Calu3 (cell line): ENCODE measurements around the gene LONP1. TPM values are rescaled to one million over a fixed set of nuclear protein-coding genes. Genes with fewer than 3 reads are reported as not detected.

Experiments used
- BruUV-seq: library from RNA; stranded (reverse); fragments of 400-500 nt; replicated peaks from 2 replicates; lab custom pipeline; 2021; lab: Mats Ljungman, UMichigan
- CTCF ChIA-PET: fragments of 300-600 bp; sonication (Branson Sonifier 250); formaldehyde crosslinking; loops from one replicate; lab custom pipeline; 2022; ENCODE audit warnings: antibody characterized with exemption; lab: Charles Lee
- DNase-seq: peaks from one replicate; pipeline ENCODE4 v3.0.0; 2022
- H3K27ac Mint-ChIP-seq: one replicate; pipeline ENCODE4 v1.8.0; 2022; ENCODE audit warnings: mixed read lengths; ENCODE audit not compliant: unreplicated experiment
- H3K27me3 Mint-ChIP-seq: one replicate; pipeline ENCODE4 v1.8.0; 2022; ENCODE audit warnings: mixed read lengths; ENCODE audit not compliant: unreplicated experiment
- H3K36me3 Mint-ChIP-seq: one replicate; pipeline ENCODE4 v1.8.0; 2022; ENCODE audit warnings: mild to moderate bottlenecking, moderate library complexity, mixed read lengths; ENCODE audit not compliant: insufficient read depth, unreplicated experiment
- H3K4me1 Mint-ChIP-seq: one replicate; pipeline ENCODE4 v1.8.0; 2022; ENCODE audit warnings: mild to moderate bottlenecking, low read depth, mixed read lengths; ENCODE audit not compliant: unreplicated experiment
- H3K4me3 Mint-ChIP-seq: one replicate; pipeline ENCODE4 v1.8.0; 2022; ENCODE audit warnings: mild to moderate bottlenecking, low read depth, moderate library complexity, mixed read lengths; ENCODE audit not compliant: unreplicated experiment
- H3K9me3 Mint-ChIP-seq: one replicate; pipeline ENCODE4 v1.8.0; 2022; ENCODE audit warnings: low read depth, mixed read lengths; ENCODE audit not compliant: unreplicated experiment
- CTCF ChIP-seq: fragments of 200-600 bp; IDR thresholded peaks from one replicate; pipeline ENCODE4 v1.8.0; 2022; ENCODE audit warnings: antibody characterized with exemption; ENCODE audit not compliant: unreplicated experiment
- intact Hi-C: fragments of 100-400 bp; cut with micrococcal nuclease; formaldehyde crosslinking; loops from one replicate; pipeline ENCODE4 v1.10.0; 2022; ENCODE audit not compliant: unreplicated experiment
- total RNA-seq: library from RNA; stranded (reverse); gene quantifications from 2 replicates; pipeline ENCODE4 v1.2.3, GENCODE V29; 2022

The LONP1 gene
- total RNA-seq, 1 experiment from 2014 or later = 92.8 TPM

DNA sequence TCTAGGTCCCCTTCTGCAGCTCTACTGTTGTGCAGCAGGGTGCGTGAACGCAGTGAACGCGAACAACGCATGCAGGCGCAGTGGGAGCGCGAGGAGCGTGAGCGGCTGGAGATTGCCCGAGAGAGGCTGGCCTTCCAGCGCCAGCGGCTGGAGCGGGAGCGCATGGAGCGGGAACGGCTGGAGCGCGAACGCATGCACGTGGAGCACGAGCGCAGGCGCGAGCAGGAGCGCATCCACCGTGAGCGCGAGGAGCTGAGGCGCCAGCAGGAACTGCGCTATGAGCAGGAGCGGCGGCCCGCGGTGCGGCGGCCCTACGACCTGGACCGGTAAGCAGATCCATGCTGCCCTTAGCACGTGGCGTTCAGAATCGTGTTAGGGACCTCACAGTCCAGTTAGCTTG is 58.5 kb downstream of the LONP1 start:
- DNase-seq = no peak
- intact Hi-C loops = no loop called here
- Mint-ChIP-seq H3K4me1 (no peaks in the 10 kb centered on the region), H3K36me3 (peaks cover 47% of the 10 kb centered on the region), H3K4me3 (no peak overlapping the region), H3K27ac (no peak overlapping the region), H3K9me3 (no peaks in the 10 kb centered on the region), H3K27me3 (no peaks in the 10 kb centered on the region)
- no peak for TF ChIP-seq CTCF
- no TSS peak for BruUV-seq
- CTCF ChIA-PET = no interaction called here

- H3K4me3 Mint-ChIP-seq = no peak overlapping the region
- H3K9me3 Mint-ChIP-seq = no peaks in the 10 kb centered on the region
- no peak overlapping the region for H3K27ac Mint-ChIP-seq
- H3K36me3 Mint-ChIP-seq = peaks cover 55% of the 10 kb centered on the region
- intact Hi-C loops = no loop called here
- BruUV-seq = no TSS peak
- TF ChIP-seq CTCF = no peak
- H3K4me1 Mint-ChIP-seq = no peaks in the 10 kb centered on the region
- CTCF ChIA-PET = no interaction called here
- DNase-seq = no peak
- no peaks in the 10 kb centered on the region for H3K27me3 Mint-ChIP-seq
Measured at GRCh38 chr19:5655412-5655811, 64.5 kb downstream of the LONP1 start.

DNA sequence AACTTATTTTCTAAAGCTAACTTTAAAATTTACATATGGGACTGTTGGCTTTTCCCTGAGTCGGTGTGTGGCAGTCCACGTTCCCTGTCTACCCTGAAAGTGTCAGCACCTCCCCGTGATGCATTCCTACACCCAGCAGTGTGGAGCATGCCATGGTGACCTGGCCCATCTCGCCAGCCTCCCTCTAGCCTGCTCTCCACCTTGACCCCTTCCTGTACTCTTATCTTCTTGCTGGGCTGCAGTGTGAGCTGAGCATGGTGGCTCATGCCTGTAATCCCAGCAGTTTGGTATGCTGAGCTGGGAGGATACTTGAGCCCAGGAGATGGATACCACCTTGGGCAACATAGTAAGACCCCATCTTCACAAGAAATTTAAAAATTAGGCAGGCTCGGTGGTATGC is 65.0 kb downstream of the LONP1 start:
- no peak for DNase-seq
- Mint-ChIP-seq H3K4me1 (no peaks in the 10 kb centered on the region), H3K27me3 (no peaks in the 10 kb centered on the region), H3K36me3 (peaks cover 57% of the 10 kb centered on the region), H3K27ac (no peak overlapping the region), H3K4me3 (no peak overlapping the region), H3K9me3 (no peaks in the 10 kb centered on the region)
- no peak for TF ChIP-seq CTCF
- no TSS peak for BruUV-seq
- intact Hi-C loops = no loop called here
- CTCF ChIA-PET = no interaction called here

- no peak overlapping the region for H3K27ac Mint-ChIP-seq
- intact Hi-C loops = no loop called here
- TF ChIP-seq CTCF = no peak
- H3K27me3 Mint-ChIP-seq = no peaks in the 10 kb centered on the region
- no peaks in the 10 kb centered on the region for H3K9me3 Mint-ChIP-seq
- peaks cover 52% of the 10 kb centered on the region for H3K36me3 Mint-ChIP-seq
- no TSS peak for BruUV-seq
- CTCF ChIA-PET = no interaction called here
- no peak for DNase-seq
- no peak overlapping the region for H3K4me3 Mint-ChIP-seq
- no peaks in the 10 kb centered on the region for H3K4me1 Mint-ChIP-seq
Measured at GRCh38 chr19:5652261-5652660, 67.7 kb downstream of the LONP1 start.
